CD4-positive, alpha-beta T cell treated with Interleukin-12 subunit alpha and Interleukin-12 subunit beta, for 1 hour (primary cell): ENCODE data around the gene UBXN1.
"Not testable (repeated sequence)": the region's sequence is repeated elsewhere in the genome, so short reads cannot be mapped to it uniquely, and the experiment has no call there.

ENCODE experiments used
- DNase-seq: peaks from one replicate; pipeline ENCODE4 v3.0.0-alpha.2; 2020

Gene UBXN1

GRCh38 chr11:62669420-62670161 is 9.3 kb downstream of the UBXN1 start:
- DNase-seq = no peak

- no peak for DNase-seq
Measured at GRCh38 chr11:62667460-62667859, 11.4 kb downstream of the UBXN1 start.

- DNase-seq = no peak
Measured at GRCh38 chr11:62666259-62666926, 12.5 kb downstream of the UBXN1 start.

- DNase-seq = peak; percentile 70
Measured at GRCh38 chr11:62665599-62666258, 13.1 kb downstream of the UBXN1 start.

- DNase-seq = peak; percentile 96
Measured at GRCh38 chr11:62665075-62665598, 13.7 kb downstream of the UBXN1 start, which contains the start of the genes C11orf98 and CSKMT. Gene C11orf98, minus strand, starts transcription at chr11:62665210. Its CDS starts 41 bp downstream, at chr11:62665169. Gene CSKMT, plus strand, starts transcription at chr11:62665312. Its CDS starts 568 bp downstream, at chr11:62665880.

GRCh38 chr11:62664405-62665074 is 14.3 kb downstream of the UBXN1 start:
- peak; percentile 63 for DNase-seq

GRCh38 chr11:62656796-62657429 is 22.0 kb downstream of the UBXN1 start:
- DNase-seq = no peak

- DNase-seq = no peak
Measured at GRCh38 chr11:62654297-62654696, 24.6 kb downstream of the UBXN1 start.

- DNase-seq = peak; percentile 73
Measured at GRCh38 chr11:62652161-62653006, 26.5 kb downstream of the UBXN1 start.

- DNase-seq = not testable (repeated sequence)
Measured at GRCh38 chr11:62650283-62650682, 28.6 kb downstream of the UBXN1 start.

GRCh38 chr11:62649486-62649885 is 29.4 kb downstream of the UBXN1 start:
- DNase-seq = no peak

- no peak for DNase-seq
Measured at GRCh38 chr11:62648967-62649364, 29.9 kb downstream of the UBXN1 start.

- no peak for DNase-seq
Measured at GRCh38 chr11:62648185-62648966, 30.5 kb downstream of the UBXN1 start.

- no peak for DNase-seq
Measured at GRCh38 chr11:62647609-62648005, 31.3 kb downstream of the UBXN1 start.

- DNase-seq = no peak
Measured at GRCh38 chr11:62646825-62647608, 31.9 kb downstream of the UBXN1 start.

- DNase-seq = peak; percentile 99
Measured at GRCh38 chr11:62645946-62646824, 32.7 kb downstream of the UBXN1 start, which contains the start of gene GANAB. Gene GANAB, minus strand, starts transcription at chr11:62646613. Its CDS starts 14 bp downstream, at chr11:62646599.

GRCh38 chr11:62645671-62645945 is 33.3 kb downstream of the UBXN1 start:
- DNase-seq = no peak

- DNase-seq = no peak
Measured at GRCh38 chr11:62644220-62644619, 34.7 kb downstream of the UBXN1 start.

- no peak for DNase-seq
Measured at GRCh38 chr11:62632492-62632891, 46.4 kb downstream of the UBXN1 start.
